ENCODE data around the gene COL26A1.

GRCh38 chr7:101542527-101543241, 180.0 kb downstream of the COL26A1 start:
- TF ChIP-seq CTCF (IDR thresholded peaks at IDR 0.05) = peak; percentile 77 to 96 (median 91)
- no peak for TF ChIP-seq POLR2A (IDR thresholded peaks at IDR 0.05)
- TF ChIP-seq EP300 (IDR thresholded peaks at IDR 0.05) = no peak
